Activated CD4-positive, alpha-beta memory T cell treated with anti-CD3 and anti-CD28 coated beads, Interleukin-2, amount 10 ng/mL, durations not matched to agents 7 days and 5 days (primary cell): Measurements from ENCODE around the gene LIN28B. TPM values are rescaled to one million over a fixed set of nuclear protein-coding genes. Genes with fewer than 3 reads are reported as not detected.

ENCODE experiments used
- CTCF ChIA-PET: fragments of 350-600 bp; sonication (Branson Sonifier 250); formaldehyde crosslinking; loops from one replicate; lab custom pipeline; 2021; ENCODE audit warnings: antibody characterized with exemption, inconsistent platforms; lab: Charles Lee
- POLR2A ChIA-PET: fragments of 350-600 bp; sonication (Branson Sonifier 250); formaldehyde crosslinking; loops from one replicate; lab custom pipeline; 2021; ENCODE audit warnings: antibody characterized with exemption; lab: Charles Lee
- DNase-seq: peaks from one replicate; pipeline ENCODE4 v3.0.0-alpha.2; 2020
- H3K27ac Mint-ChIP-seq: one replicate; pipeline ENCODE4 v1.8.0; 2021; ENCODE audit warnings: mild to moderate bottlenecking, mixed read lengths
- H3K27me3 Mint-ChIP-seq: one replicate; pipeline ENCODE4 v1.8.0; 2021; ENCODE audit warnings: mixed read lengths
- H3K36me3 Mint-ChIP-seq: one replicate; pipeline ENCODE4 v1.8.0; 2021; ENCODE audit warnings: low read depth, mixed read lengths
- H3K4me1 Mint-ChIP-seq: one replicate; pipeline ENCODE4 v1.8.0; 2021; ENCODE audit warnings: mixed read lengths
- H3K4me3 Mint-ChIP-seq: one replicate; pipeline ENCODE4 v1.8.0; 2021; ENCODE audit warnings: mild to moderate bottlenecking, mixed read lengths
- H3K9me3 Mint-ChIP-seq: one replicate; pipeline ENCODE4 v1.8.0; 2021; ENCODE audit warnings: mixed read lengths
- total RNA-seq, 2 experiments: library from RNA; stranded (reverse); gene quantifications; one replicate each; pipeline ENCODE4 v1.2.3, GENCODE V29; 2021

LIN28B gene
- total RNA-seq: not detected

- ChIA-PET POLR2A (interaction anchor here (0.8 kb wide), 1 partner anchor 35 kb away, joined by 3 read pairs; no protein-coding TSS in a partner anchor), CTCF (no interaction called here)
- DNase-seq: no peak
These were observed at the start of gene LIN28B for GRCh38 chr6:104956731-104957294. Gene LIN28B, plus strand, starts transcription at chr6:104957107. Its CDS starts 144 bp downstream, at chr6:104957251.

GRCh38 chr6:104908031-104908887 lies 48.6 kb upstream of the LIN28B start:
- ChIA-PET CTCF (interaction anchor here (1.0 kb wide), 1 partner anchor 24 kb away, joined by 4 read pairs; no protein-coding TSS in a partner anchor), POLR2A (no interaction called here)
- H3K27me3 Mint-ChIP-seq: peaks cover 4% of the 10 kb centered on the region
- no peak for DNase-seq
- no peaks in the 10 kb centered on the region for H3K4me1 Mint-ChIP-seq
- H3K4me3 Mint-ChIP-seq: no peak overlapping the region
- H3K27ac Mint-ChIP-seq: no peak overlapping the region
- no peaks in the 10 kb centered on the region for H3K36me3 Mint-ChIP-seq
- no peaks in the 10 kb centered on the region for H3K9me3 Mint-ChIP-seq

More at GRCh38 chr6:104956731-104957294, at the start of gene LIN28B:
- no peaks in the 10 kb centered on the region for H3K9me3 Mint-ChIP-seq
- peak within 1 kb of the TSS; percentile 21 for H3K4me3 Mint-ChIP-seq
- peaks cover 5% of the 10 kb centered on the region for H3K36me3 Mint-ChIP-seq
- peaks cover 22% of the 10 kb centered on the region for H3K4me1 Mint-ChIP-seq
- peaks cover 67% of the 10 kb centered on the region for H3K27me3 Mint-ChIP-seq
- no peak within 1 kb of the TSS for H3K27ac Mint-ChIP-seq

- Mint-ChIP-seq H3K4me1 (no peaks in the 10 kb centered on the region), H3K4me3 (no peak overlapping the region), H3K27ac (no peak overlapping the region), H3K27me3 (peaks cover 9% of the 10 kb centered on the region), H3K9me3 (no peaks in the 10 kb centered on the region), H3K36me3 (no peaks in the 10 kb centered on the region)
- POLR2A ChIA-PET: no interaction called here
- CTCF ChIA-PET: no interaction called here
- no peak for DNase-seq
These were observed 47.9 kb upstream of the LIN28B start for GRCh38 chr6:104908888-104909525.

- Mint-ChIP-seq H3K27ac (no peak overlapping the region), H3K27me3 (peaks cover 16% of the 10 kb centered on the region), H3K9me3 (no peaks in the 10 kb centered on the region), H3K4me1 (no peaks in the 10 kb centered on the region), H3K36me3 (no peaks in the 10 kb centered on the region), H3K4me3 (no peak overlapping the region)
- no peak for DNase-seq
- CTCF ChIA-PET: no interaction called here
- POLR2A ChIA-PET: interaction anchor here (0.7 kb wide), 1 partner anchor 35 kb away, joined by 3 read pairs; no protein-coding TSS in a partner anchor
These were observed 35.0 kb upstream of the LIN28B start for GRCh38 chr6:104921896-104922295.

- H3K36me3 Mint-ChIP-seq: no peaks in the 10 kb centered on the region
- no peak for DNase-seq
- no peak overlapping the region for H3K27ac Mint-ChIP-seq
- CTCF ChIA-PET: no interaction called here
- POLR2A ChIA-PET: no interaction called here
- no peaks in the 10 kb centered on the region for H3K9me3 Mint-ChIP-seq
- no peaks in the 10 kb centered on the region for H3K4me1 Mint-ChIP-seq
- H3K4me3 Mint-ChIP-seq: no peak overlapping the region
- peaks cover 11% of the 10 kb centered on the region for H3K27me3 Mint-ChIP-seq
These were observed 28.8 kb upstream of the LIN28B start for GRCh38 chr6:104928141-104928540.

GRCh38 chr6:104929353-104929752 lies 27.6 kb upstream of the LIN28B start:
- peaks cover 7% of the 10 kb centered on the region for H3K27me3 Mint-ChIP-seq
- CTCF ChIA-PET: no interaction called here
- no peaks in the 10 kb centered on the region for H3K4me1 Mint-ChIP-seq
- no peak overlapping the region for H3K4me3 Mint-ChIP-seq
- POLR2A ChIA-PET: no interaction called here
- no peaks in the 10 kb centered on the region for H3K36me3 Mint-ChIP-seq
- no peak overlapping the region for H3K27ac Mint-ChIP-seq
- DNase-seq: no peak
- no peaks in the 10 kb centered on the region for H3K9me3 Mint-ChIP-seq

GRCh38 chr6:104930939-104931338 lies 26.0 kb upstream of the LIN28B start:
- Mint-ChIP-seq H3K4me1 (no peaks in the 10 kb centered on the region), H3K4me3 (no peak overlapping the region), H3K27me3 (peaks cover 6% of the 10 kb centered on the region), H3K9me3 (no peaks in the 10 kb centered on the region), H3K36me3 (no peaks in the 10 kb centered on the region), H3K27ac (no peak overlapping the region)
- no peak for DNase-seq
- CTCF ChIA-PET: interaction anchor here (1.0 kb wide), 1 partner anchor 9 kb away, joined by 4 read pairs; no protein-coding TSS in a partner anchor
- POLR2A ChIA-PET: no interaction called here

- ChIA-PET POLR2A (no interaction called here), CTCF (no interaction called here)
- no peaks in the 10 kb centered on the region for H3K9me3 Mint-ChIP-seq
- DNase-seq: no peak
- peaks cover 26% of the 10 kb centered on the region for H3K27me3 Mint-ChIP-seq
- H3K4me3 Mint-ChIP-seq: no peak overlapping the region
- H3K4me1 Mint-ChIP-seq: peaks cover 10% of the 10 kb centered on the region
- no peaks in the 10 kb centered on the region for H3K36me3 Mint-ChIP-seq
- no peak overlapping the region for H3K27ac Mint-ChIP-seq
These were observed 20.0 kb upstream of the LIN28B start for GRCh38 chr6:104936766-104937535.

GRCh38 chr6:104940238-104940892 lies 16.5 kb upstream of the LIN28B start:
- H3K36me3 Mint-ChIP-seq: no peaks in the 10 kb centered on the region
- POLR2A ChIA-PET: no interaction called here
- no peak for DNase-seq
- H3K27me3 Mint-ChIP-seq: peaks cover 34% of the 10 kb centered on the region
- H3K4me1 Mint-ChIP-seq: peaks cover 10% of the 10 kb centered on the region
- H3K27ac Mint-ChIP-seq: no peak overlapping the region
- CTCF ChIA-PET: interaction anchor here (0.9 kb wide), 1 partner anchor 9 kb away, joined by 4 read pairs; no protein-coding TSS in a partner anchor
- no peak overlapping the region for H3K4me3 Mint-ChIP-seq
- no peaks in the 10 kb centered on the region for H3K9me3 Mint-ChIP-seq

- no peaks in the 10 kb centered on the region for H3K9me3 Mint-ChIP-seq
- peaks cover 34% of the 10 kb centered on the region for H3K27me3 Mint-ChIP-seq
- H3K36me3 Mint-ChIP-seq: no peaks in the 10 kb centered on the region
- peak overlapping the region; percentile 14 for H3K4me3 Mint-ChIP-seq
- H3K4me1 Mint-ChIP-seq: peaks cover 10% of the 10 kb centered on the region
- peak; percentile 34 for DNase-seq
- POLR2A ChIA-PET: no interaction called here
- CTCF ChIA-PET: no interaction called here
- H3K27ac Mint-ChIP-seq: no peak overlapping the region
These were observed 15.8 kb upstream of the LIN28B start for GRCh38 chr6:104940893-104941728.

GRCh38 chr6:104941729-104942091 lies 15.2 kb upstream of the LIN28B start:
- peaks cover 31% of the 10 kb centered on the region for H3K27me3 Mint-ChIP-seq
- H3K4me1 Mint-ChIP-seq: peaks cover 10% of the 10 kb centered on the region
- H3K9me3 Mint-ChIP-seq: no peaks in the 10 kb centered on the region
- H3K4me3 Mint-ChIP-seq: peak overlapping the region; percentile 14
- no peak for DNase-seq
- ChIA-PET CTCF (no interaction called here), POLR2A (no interaction called here)
- no peak overlapping the region for H3K27ac Mint-ChIP-seq
- H3K36me3 Mint-ChIP-seq: no peaks in the 10 kb centered on the region

- no peak for DNase-seq
- no peak overlapping the region for H3K4me3 Mint-ChIP-seq
- POLR2A ChIA-PET: no interaction called here
- H3K36me3 Mint-ChIP-seq: no peaks in the 10 kb centered on the region
- peaks cover 10% of the 10 kb centered on the region for H3K4me1 Mint-ChIP-seq
- CTCF ChIA-PET: no interaction called here
- peaks cover 28% of the 10 kb centered on the region for H3K27me3 Mint-ChIP-seq
- H3K9me3 Mint-ChIP-seq: no peaks in the 10 kb centered on the region
- no peak overlapping the region for H3K27ac Mint-ChIP-seq
These were observed 13.1 kb upstream of the LIN28B start for GRCh38 chr6:104943781-104944180.
